ENCODE data around the gene ZBTB21. TPM values are rescaled to one million over a fixed set of nuclear protein-coding genes. Genes with fewer than 3 reads are reported as not detected.

ZBTB21 gene
- total and polyA plus RNA-seq, 2 experiments from 2014 or later: 10.0 to 11.0 TPM

GRCh38 chr21:42037943-42038342 is 27.8 kb upstream of the ZBTB21 start (continued):
- no peak for TF ChIP-seq CTCF (conservative IDR thresholded peaks at IDR 0.05; ENCODE audit: low read depth in 2 of 2)
- no peak for TF ChIP-seq EZH2phosphoT487 (IDR thresholded peaks at IDR 0.05; ENCODE audit: unreplicated experiment)
- no peak for TF ChIP-seq CREB1 (CRISPR knock-in tag; IDR thresholded peaks at IDR 0.05; ENCODE audit: low read depth)
- TF ChIP-seq ZNF462 (CRISPR knock-in tag; IDR thresholded peaks at IDR 0.05): no peak

- Histone ChIP-seq H3K27ac (ENCODE audit: low read depth) (no peak overlapping the region), H3K36me3 (ENCODE audit: insufficient read depth) (no peaks in the 10 kb centered on the region), H3K4me1 (ENCODE audit: insufficient read depth) (no peaks in the 10 kb centered on the region), H3K27me3 (ENCODE audit: insufficient read depth) (no peaks in the 10 kb centered on the region), H4K20me1 (replicated peaks; ENCODE audit: insufficient read depth) (no peaks in the 10 kb centered on the region), H3K9me2 (ENCODE audit: insufficient read depth) (no peaks in the 10 kb centered on the region), H3K79me2 (replicated peaks; ENCODE audit: insufficient read depth) (no peaks in the 10 kb centered on the region), H2AFZ (no peak overlapping the region), H3K4me3 (no peak overlapping the region), H3K4me2 (no peak overlapping the region), H3F3A (replicated peaks; ENCODE audit: low read depth) (no peaks in the 10 kb centered on the region)
- Mint-ChIP-seq H3K27ac (no peak overlapping the region), H3K36me3 (ENCODE audit: low read depth) (no peaks in the 10 kb centered on the region), H3K4me3 (no peak overlapping the region), H3K27me3 (ENCODE audit: insufficient read depth, low read depth, poor library complexity) (peaks cover 20% of the 10 kb centered on the region), H3K4me1 (peaks cover 2% of the 10 kb centered on the region; the same call in 1 of the 3 replicates), H3K9me3 (peaks cover 3% of the 10 kb centered on the region)
- TF ChIP-seq EZH2 (IDR thresholded peaks at IDR 0.05; ENCODE audit: low read depth, unreplicated experiment): no peak
- no peak for TF ChIP-seq ETS1 (IDR thresholded peaks at IDR 0.05)
- TF ChIP-seq NANOG (IDR thresholded peaks at IDR 0.05; ENCODE audit: borderline replicate concordance): no peak
- no peak for TF ChIP-seq STAT1 (IDR thresholded peaks at IDR 0.05; ENCODE audit: unreplicated experiment)
- TF ChIP-seq EZH2phosphoT487 (IDR thresholded peaks at IDR 0.05; ENCODE audit: unreplicated experiment): no peak
- ATAC-seq (no peak), DNase-seq (ENCODE audit: low spot score) (no peak)
Measured at GRCh38 chr21:42037516-42037915, 27.4 kb upstream of the ZBTB21 start.
